OCI-LY3 (cell line): ENCODE measurements around the gene IQCN.

Experiments used
- H2AFZ ChIP-seq: fragments of 200-600, 300-600 bp; shearing (Covaris generic); 2 replicates; pipeline ENCODE4 v1.6.0; 2014; ENCODE audit warnings: antibody characterized with exemption, low read depth, low read length
- H3K27ac ChIP-seq: fragments of 200-600, 300-600 bp; sonication (generic); 2 replicates; pipeline ENCODE4 v1.5.1; 2014; ENCODE audit warnings: mild to moderate bottlenecking, low read length, moderate library complexity, mixed read lengths
- H3K27me3 ChIP-seq: fragments of 200-600, 300-600 bp; sonication (generic); 2 replicates; pipeline ENCODE4 v1.6.1; 2014; ENCODE audit warnings: low read depth, low read length, mixed read lengths
- H3K36me3 ChIP-seq: fragments of 200-600, 300-600 bp; sonication (generic); replicated peaks from 2 replicates; pipeline ENCODE3; 2014; ENCODE audit warnings: low read depth, low read length, mixed read lengths
- H3K4me1 ChIP-seq: fragments of 300-600, 200-600 bp; sonication (generic); 2 replicates; pipeline ENCODE4 v1.6.1; 2014; ENCODE audit warnings: low read length, mixed read lengths
- H3K4me2 ChIP-seq: fragments of 200-600, 300-600 bp; sonication (generic); 2 replicates; pipeline ENCODE4 v1.6.1; 2014; ENCODE audit warnings: low read length, mixed read lengths
- H3K4me3 ChIP-seq: fragments of 300-600, 200-600 bp; sonication (generic); 2 replicates; pipeline ENCODE4 v1.5.1; 2014; ENCODE audit warnings: antibody characterized with exemption, mild to moderate bottlenecking, low read length, moderate library complexity
- H3K79me2 ChIP-seq: fragments of 300-600, 200-600 bp; shearing (Covaris generic); 2 replicates; pipeline ENCODE4 v1.6.1; 2014; ENCODE audit warnings: mild to moderate bottlenecking, low read length, mixed read lengths
- H3K9ac ChIP-seq: fragments of 300-600, 200-600 bp; shearing (Covaris generic); 2 replicates; pipeline ENCODE4 v1.6.0; 2014; ENCODE audit warnings: mild to moderate bottlenecking, low read length, moderate library complexity
- H3K9me3 ChIP-seq: fragments of 200-600, 300-600 bp; shearing (Covaris generic); 2 replicates; pipeline ENCODE4 v1.6.1; 2014; ENCODE audit warnings: low read length, mixed read lengths; ENCODE audit not compliant: insufficient read depth
- H4K20me1 ChIP-seq: fragments of 200-600, 300-600 bp; sonication (generic); 2 replicates; pipeline ENCODE4 v1.6.1; 2016; ENCODE audit warnings: low read length, mixed read lengths; ENCODE audit not compliant: insufficient read depth
- CTCF ChIP-seq: fragments of 200-600, 300-600 bp; sonication (generic); IDR thresholded peaks from 2 replicates; pipeline ENCODE4 v1.5.1; 2014; ENCODE audit warnings: antibody characterized with exemption, low read length, low read depth
- EZH2phosphoT487 ChIP-seq: fragments of 200-600 bp; shearing (Covaris generic); IDR thresholded peaks from 2 replicates; pipeline ENCODE4 v1.6.1; 2018; ENCODE audit warnings: antibody characterized with exemption, mixed run types, low read depth

IQCN gene

GRCh38 chr19:18310118-18310909 lies 36.1 kb upstream of the IQCN start:
- H3K36me3 ChIP-seq: peaks cover 33% of the 10 kb centered on the region
- no peaks in the 10 kb centered on the region for H3K79me2 ChIP-seq
- H3K9me3 ChIP-seq: no peaks in the 10 kb centered on the region
- no peak overlapping the region for H2AFZ ChIP-seq
- H3K27ac ChIP-seq: no peak overlapping the region
- H3K4me2 ChIP-seq: no peak overlapping the region
- no peaks in the 10 kb centered on the region for H4K20me1 ChIP-seq
- no peak overlapping the region for H3K9ac ChIP-seq
- TF ChIP-seq CTCF: no peak
- no peak for TF ChIP-seq EZH2phosphoT487
- H3K4me3 ChIP-seq: no peak overlapping the region
- peaks cover 29% of the 10 kb centered on the region for H3K4me1 ChIP-seq
- H3K27me3 ChIP-seq: no peaks in the 10 kb centered on the region

GRCh38 chr19:18309525-18310064 lies 35.3 kb upstream of the IQCN start:
- no peak for TF ChIP-seq CTCF
- no peak for TF ChIP-seq EZH2phosphoT487
- H3K9ac ChIP-seq: no peak overlapping the region
- H3K9me3 ChIP-seq: no peaks in the 10 kb centered on the region
- no peaks in the 10 kb centered on the region for H3K79me2 ChIP-seq
- no peak overlapping the region for H3K4me3 ChIP-seq
- no peaks in the 10 kb centered on the region for H4K20me1 ChIP-seq
- no peaks in the 10 kb centered on the region for H3K27me3 ChIP-seq
- peaks cover 32% of the 10 kb centered on the region for H3K36me3 ChIP-seq
- no peak overlapping the region for H3K4me2 ChIP-seq
- H3K4me1 ChIP-seq: peaks cover 36% of the 10 kb centered on the region
- no peak overlapping the region for H3K27ac ChIP-seq
- no peak overlapping the region for H2AFZ ChIP-seq

- TF ChIP-seq CTCF: no peak
- TF ChIP-seq EZH2phosphoT487: no peak
- peaks cover 31% of the 10 kb centered on the region for H3K36me3 ChIP-seq
- H4K20me1 ChIP-seq: no peaks in the 10 kb centered on the region
- peaks cover 43% of the 10 kb centered on the region for H3K4me1 ChIP-seq
- no peak overlapping the region for H2AFZ ChIP-seq
- no peaks in the 10 kb centered on the region for H3K27me3 ChIP-seq
- no peak overlapping the region for H3K9ac ChIP-seq
- H3K4me3 ChIP-seq: no peak overlapping the region
- no peaks in the 10 kb centered on the region for H3K9me3 ChIP-seq
- no peak overlapping the region for H3K4me2 ChIP-seq
- no peaks in the 10 kb centered on the region for H3K79me2 ChIP-seq
- H3K27ac ChIP-seq: no peak overlapping the region
Observed at GRCh38 chr19:18308948-18309325, 34.7 kb upstream of the IQCN start.

- no peaks in the 10 kb centered on the region for H3K79me2 ChIP-seq
- no peak overlapping the region for H3K27ac ChIP-seq
- peaks cover 49% of the 10 kb centered on the region for H3K4me1 ChIP-seq
- H2AFZ ChIP-seq: no peak overlapping the region
- no peaks in the 10 kb centered on the region for H3K27me3 ChIP-seq
- no peaks in the 10 kb centered on the region for H4K20me1 ChIP-seq
- H3K36me3 ChIP-seq: peaks cover 29% of the 10 kb centered on the region
- no peaks in the 10 kb centered on the region for H3K9me3 ChIP-seq
- TF ChIP-seq CTCF (no peak), EZH2phosphoT487 (no peak)
- no peak overlapping the region for H3K9ac ChIP-seq
- no peak overlapping the region for H3K4me3 ChIP-seq
- no peak overlapping the region for H3K4me2 ChIP-seq
Observed at GRCh38 chr19:18308051-18308947, 34.0 kb upstream of the IQCN start.
